HCT116 (cell line): ENCODE measurements around the gene CAB39L.

Experiments used
- CTCF ChIP-seq, 3 experiments: fragments of 200-600 bp in 1 of 3; sonication (generic) in 1 of 3; IDR thresholded peaks in 2 of 3; conservative IDR thresholded peaks in 1 of 3; 2 replicates each; pipeline ENCODE4 v1.5.1; 2012 to 2017; ENCODE audit warnings: low read depth in 2 of 3, low read length in 2 of 3, antibody characterized with exemption in 1 of 3, borderline replicate concordance in 1 of 3, control low read depth in 1 of 3, mild to moderate bottlenecking in 1 of 3, mixed read lengths in 1 of 3, mixed run types in 1 of 3, moderate library complexity in 1 of 3; ENCODE audit not compliant: insufficient read depth in 1 of 3
- EGR1 ChIP-seq: IDR thresholded peaks from 2 replicates; pipeline ENCODE4 v1.6.1; 2012; ENCODE audit warnings: low read depth
- EZH2 ChIP-seq: fragments of 200-600 bp; sonication (generic); IDR thresholded peaks from 2 replicates; pipeline ENCODE4 v1.6.1; 2017; ENCODE audit warnings: antibody characterized with exemption, mixed run types
- EZH2phosphoT487 ChIP-seq: fragments of 200-600 bp; IDR thresholded peaks from 2 replicates; pipeline ENCODE4 v1.6.1; 2018; ENCODE audit warnings: antibody characterized with exemption, borderline replicate concordance
- MAX ChIP-seq: IDR thresholded peaks from 2 replicates; pipeline ENCODE4 v1.6.1; 2012
- POLR2A ChIP-seq: IDR thresholded peaks from 2 replicates; pipeline ENCODE4 v1.7.0; 2011; ENCODE audit warnings: borderline replicate concordance; ENCODE audit not compliant: insufficient read depth, insufficient read length; ENCODE audit errors: extremely low read depth
- POLR2AphosphoS5 ChIP-seq: IDR thresholded peaks from 2 replicates; pipeline ENCODE4 v1.6.1; 2011; ENCODE audit warnings: mild to moderate bottlenecking, low read depth, low read length, moderate library complexity
- RAD21 ChIP-seq: IDR thresholded peaks from 2 replicates; pipeline ENCODE4 v1.6.1; 2012; ENCODE audit warnings: low read depth, mild to moderate bottlenecking
- REST ChIP-seq: IDR thresholded peaks from 2 replicates; pipeline ENCODE4 v1.6.1; 2012; ENCODE audit warnings: low read depth
- SP1 ChIP-seq: IDR thresholded peaks from 2 replicates; pipeline ENCODE4 v1.6.1; 2012; ENCODE audit warnings: low read depth

GRCh38 chr13:49403996-49404702 is 39.7 kb downstream of the CAB39L start:
- TF ChIP-seq CTCF (IDR thresholded peaks at IDR 0.05 in 2 of 3, conservative IDR thresholded peaks at IDR 0.05 in 1 of 3; ENCODE audit: borderline replicate concordance in 1 of 3, insufficient read depth in 1 of 3, low read depth in 2 of 3, low read length in 2 of 3) (no peak), EGR1 (no peak), RAD21 (no peak), EZH2phosphoT487 (no peak), POLR2A (no peak), SP1 (no peak), POLR2AphosphoS5 (no peak), MAX (no peak), REST (no peak), EZH2 (no peak)
